ENCODE results near the gene PTBP1. TPM values are rescaled to one million over a fixed set of nuclear protein-coding genes. Genes with fewer than 3 reads are reported as not detected.
A peak's percentile ranks its signal among the peaks of the same experiment; 100 is the strongest.

PTBP1 gene
- total RNA-seq, 1 experiment from 2014 or later: 515 TPM

DNA sequence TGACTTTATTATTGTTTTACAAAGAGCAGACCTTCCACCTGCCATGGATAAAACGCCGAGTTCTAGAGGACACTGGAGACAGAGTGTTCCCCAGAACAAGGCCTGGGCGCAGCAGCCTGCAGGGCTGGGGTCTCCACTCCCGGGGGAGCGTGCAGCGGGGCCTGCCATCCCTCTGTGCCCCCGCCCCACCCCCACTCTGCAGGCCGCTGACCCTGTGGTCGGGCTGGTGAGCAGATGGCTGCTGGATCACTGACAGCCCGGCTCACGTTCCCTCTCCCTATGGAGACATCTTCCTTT lies 8.6 kb upstream of the PTBP1 start:
- Histone ChIP-seq H3K27ac (ENCODE audit: low read length) (peak overlapping the region; percentile 86), H3K4me3 (ENCODE audit: low read depth in 2 of 2, low read length in 2 of 2) (no peak overlapping the region), H3K9me3 (ENCODE audit: control insufficient read depth, insufficient read depth, low read depth, low read length) (no peaks in the 10 kb centered on the region), H3K27me3 (ENCODE audit: control insufficient read depth, insufficient read depth, low read length) (no peaks in the 10 kb centered on the region), H3K36me3 (ENCODE audit: control insufficient read depth, insufficient read depth, low read length) (no peaks in the 10 kb centered on the region), H3K4me1 (ENCODE audit: control insufficient read depth, insufficient read depth, low read length) (peaks cover 24% of the 10 kb centered on the region)
- ATAC-seq: no peak; the same call in 1 of the 2 replicates
- intact Hi-C loops (cut with micrococcal nuclease; ENCODE audit: unreplicated experiment) (no loop called here), in situ Hi-C loops (cut with HindIII; ENCODE audit: low pct_unique_long_range_greater_than_20kb, low sequenced_read_pairs) (no loop called here)
- ChIA-PET CTCF (no interaction called here), POLR2A (no interaction called here)
- no peak for DNase-seq (ENCODE audit: low read depth, low spot score)
- BruUV-seq (replicated peaks): no TSS peak
- TF ChIP-seq POLR2AphosphoS5 (IDR thresholded peaks at IDR 0.05; ENCODE audit: low read depth, low read length) (peak; percentile 11; the same call in 1 of the 2 replicates), CTCF (IDR thresholded peaks at IDR 0.05) (no peak)

DNA sequence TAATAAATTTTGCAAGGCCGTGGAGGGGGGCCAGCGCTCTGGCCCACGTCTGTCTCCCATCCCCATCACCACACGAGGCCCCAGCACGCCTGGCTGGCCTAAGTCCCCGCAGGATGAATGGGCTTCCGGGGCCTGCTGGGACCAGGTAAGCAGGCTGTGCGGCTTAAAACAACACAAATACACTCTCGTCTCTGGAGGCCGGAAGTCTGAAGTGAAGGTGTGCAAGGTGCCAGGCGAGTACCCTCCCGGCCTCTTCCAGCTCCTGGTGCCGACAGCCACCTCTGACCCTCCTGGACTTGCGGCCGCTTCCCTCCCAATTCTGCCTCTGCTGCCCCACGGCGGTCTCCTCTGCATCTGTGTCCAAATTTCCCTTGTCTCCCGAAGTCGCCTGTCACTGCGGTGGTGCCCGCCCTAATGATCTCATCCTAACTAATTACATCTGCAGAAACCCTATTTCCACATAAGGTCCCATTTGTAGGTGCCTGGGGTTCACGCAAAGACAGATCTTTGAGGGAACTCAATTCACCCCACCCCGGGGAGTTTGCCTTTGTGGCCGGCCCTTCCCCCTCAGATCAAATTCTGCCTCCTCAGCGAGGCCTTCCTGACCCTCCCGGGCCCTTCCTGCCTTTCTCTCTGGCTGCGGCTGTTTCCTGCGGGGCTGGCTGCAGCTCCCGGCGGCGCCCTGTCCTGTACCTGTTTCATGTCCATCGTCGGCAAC lies 8.1 kb upstream of the PTBP1 start:
- POLR2A ChIA-PET: no interaction called here

More for the DNA sequence above, 8.1 kb upstream of the PTBP1 start:
- DNase-seq (ENCODE audit: low read depth, low spot score) (no peak), ATAC-seq (peak; percentile 74)
- TF ChIP-seq, protein P1, sequence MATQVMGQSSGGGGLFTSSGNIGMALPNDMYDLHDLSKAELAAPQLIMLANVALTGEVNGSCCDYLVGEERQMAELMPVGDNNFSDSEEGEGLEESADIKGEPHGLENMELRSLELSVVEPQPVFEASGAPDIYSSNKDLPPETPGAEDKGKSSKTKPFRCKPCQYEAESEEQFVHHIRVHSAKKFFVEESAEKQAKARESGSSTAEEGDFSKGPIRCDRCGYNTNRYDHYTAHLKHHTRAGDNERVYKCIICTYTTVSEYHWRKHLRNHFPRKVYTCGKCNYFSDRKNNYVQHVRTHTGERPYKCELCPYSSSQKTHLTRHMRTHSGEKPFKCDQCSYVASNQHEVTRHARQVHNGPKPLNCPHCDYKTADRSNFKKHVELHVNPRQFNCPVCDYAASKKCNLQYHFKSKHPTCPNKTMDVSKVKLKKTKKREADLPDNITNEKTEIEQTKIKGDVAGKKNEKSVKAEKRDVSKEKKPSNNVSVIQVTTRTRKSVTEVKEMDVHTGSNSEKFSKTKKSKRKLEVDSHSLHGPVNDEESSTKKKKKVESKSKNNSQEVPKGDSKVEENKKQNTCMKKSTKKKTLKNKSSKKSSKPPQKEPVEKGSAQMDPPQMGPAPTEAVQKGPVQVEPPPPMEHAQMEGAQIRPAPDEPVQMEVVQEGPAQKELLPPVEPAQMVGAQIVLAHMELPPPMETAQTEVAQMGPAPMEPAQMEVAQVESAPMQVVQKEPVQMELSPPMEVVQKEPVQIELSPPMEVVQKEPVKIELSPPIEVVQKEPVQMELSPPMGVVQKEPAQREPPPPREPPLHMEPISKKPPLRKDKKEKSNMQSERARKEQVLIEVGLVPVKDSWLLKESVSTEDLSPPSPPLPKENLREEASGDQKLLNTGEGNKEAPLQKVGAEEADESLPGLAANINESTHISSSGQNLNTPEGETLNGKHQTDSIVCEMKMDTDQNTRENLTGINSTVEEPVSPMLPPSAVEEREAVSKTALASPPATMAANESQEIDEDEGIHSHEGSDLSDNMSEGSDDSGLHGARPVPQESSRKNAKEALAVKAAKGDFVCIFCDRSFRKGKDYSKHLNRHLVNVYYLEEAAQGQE (IDR thresholded peaks at IDR 0.05; ENCODE audit: insufficient read depth in 1 of 2, low read depth in 2 of 2, low read length in 1 of 2): no peak
- TF ChIP-seq SIN3A (IDR thresholded peaks at IDR 0.05; ENCODE audit: borderline replicate concordance, insufficient read depth, low read depth, low read length): no peak
- TF ChIP-seq CTCF (IDR thresholded peaks at IDR 0.05): no peak
- peak; percentile 5; the same call in 1 of the 2 replicates for TF ChIP-seq POLR2AphosphoS5 (IDR thresholded peaks at IDR 0.05; ENCODE audit: low read depth, low read length)
- TF ChIP-seq TCF7L2 (IDR thresholded peaks at IDR 0.05; ENCODE audit: low read depth, low read length): no peak; the same call in 1 of the 2 replicates
- intact Hi-C loops (cut with micrococcal nuclease; ENCODE audit: unreplicated experiment) (no loop called here), in situ Hi-C loops (cut with HindIII; ENCODE audit: low pct_unique_long_range_greater_than_20kb, low sequenced_read_pairs) (no loop called here)
- no peaks in the 10 kb centered on the region for H3K27me3 ChIP-seq (ENCODE audit: control insufficient read depth, insufficient read depth, low read length)
- BruUV-seq (replicated peaks): no TSS peak
- H3K27ac ChIP-seq (ENCODE audit: low read length): peak overlapping the region; percentile 86
- H3K36me3 ChIP-seq (ENCODE audit: control insufficient read depth, insufficient read depth, low read length): no peaks in the 10 kb centered on the region
- H3K9me3 ChIP-seq (ENCODE audit: control insufficient read depth, insufficient read depth, low read depth, low read length): no peaks in the 10 kb centered on the region
- peak overlapping the region in 1 of 2 experiments; percentile 13; a peak in 1 of 4 replicates for H3K4me3 ChIP-seq (ENCODE audit: low read depth in 2 of 2, low read length in 2 of 2)
- peaks cover 24% of the 10 kb centered on the region for H3K4me1 ChIP-seq (ENCODE audit: control insufficient read depth, insufficient read depth, low read length)
- CTCF ChIA-PET: no interaction called here

Measured in Panc1 (cell line).